Embryonic facial prominence (tissue), 1 donor: Measurements from ENCODE around the gene HDAC8.

ENCODE experiments used
- DNase-seq: peaks from one replicate; pipeline ENCODE4 v3.0.0-alpha.2; 2016; ENCODE audit errors: extremely low spot score

HDAC8 gene

GRCh38 chrX:72381439-72382201 is 191.0 kb downstream of the HDAC8 start:
- DNase-seq = no peak

- DNase-seq = no peak
Measured at GRCh38 chrX:72376124-72376523, 196.5 kb downstream of the HDAC8 start.

- no peak for DNase-seq
Measured at GRCh38 chrX:72373136-72373535, 199.5 kb downstream of the HDAC8 start.

GRCh38 chrX:72372735-72373134 is 199.9 kb downstream of the HDAC8 start:
- DNase-seq = no peak

GRCh38 chrX:72371405-72371804 is 201.2 kb downstream of the HDAC8 start:
- DNase-seq = no peak

GRCh38 chrX:72368796-72369195 is 203.8 kb downstream of the HDAC8 start:
- no peak for DNase-seq

GRCh38 chrX:72367516-72367915 is 205.1 kb downstream of the HDAC8 start:
- DNase-seq = no peak

GRCh38 chrX:72366701-72367454 is 205.8 kb downstream of the HDAC8 start:
- no peak for DNase-seq

- no peak for DNase-seq
Measured at GRCh38 chrX:72366178-72366577, 206.5 kb downstream of the HDAC8 start.

GRCh38 chrX:72365126-72365525 is 207.5 kb downstream of the HDAC8 start:
- DNase-seq = no peak

- DNase-seq = no peak
Measured at GRCh38 chrX:72360326-72360725, 212.3 kb downstream of the HDAC8 start.

- no peak for DNase-seq
Measured at GRCh38 chrX:72358313-72358712, 214.3 kb downstream of the HDAC8 start.

- no peak for DNase-seq
Measured at GRCh38 chrX:72352786-72353185, 219.9 kb downstream of the HDAC8 start.

- DNase-seq = peak; percentile 56
Measured at GRCh38 chrX:72351606-72352334, 220.9 kb downstream of the HDAC8 start.

GRCh38 chrX:72349190-72349589 is 223.5 kb downstream of the HDAC8 start:
- DNase-seq = no peak

GRCh38 chrX:72348247-72348979 is 224.2 kb downstream of the HDAC8 start:
- DNase-seq = no peak

- no peak for DNase-seq
Measured at GRCh38 chrX:72347366-72347765, 225.3 kb downstream of the HDAC8 start.

- DNase-seq = no peak
Measured at GRCh38 chrX:72346302-72346949, 226.2 kb downstream of the HDAC8 start.

- no peak for DNase-seq
Measured at GRCh38 chrX:72340626-72341025, 232.0 kb downstream of the HDAC8 start.

GRCh38 chrX:72340041-72340440 is 232.6 kb downstream of the HDAC8 start:
- DNase-seq = no peak

GRCh38 chrX:72330131-72330530 is 242.5 kb downstream of the HDAC8 start:
- no peak for DNase-seq
